ENCODE measurements around the gene KRTAP19-3.

DNA sequence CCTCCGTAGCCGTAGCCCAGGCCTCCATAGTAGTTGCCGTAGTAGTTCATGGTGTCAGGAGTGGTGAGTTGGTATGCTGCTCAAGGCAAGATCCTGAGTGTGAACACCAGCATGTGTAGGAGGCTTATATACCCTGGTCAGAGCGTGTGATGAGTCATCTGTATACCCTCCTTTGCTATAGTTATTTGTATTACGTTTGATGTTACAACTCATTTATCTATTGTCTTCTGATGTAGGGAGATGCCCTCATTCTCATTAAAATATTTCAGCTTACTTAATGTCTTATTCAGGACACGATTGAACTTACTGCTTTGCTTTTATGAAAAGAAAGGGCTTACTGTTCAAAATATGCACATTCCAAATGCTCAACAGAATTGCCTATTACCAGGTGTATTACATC is 10.2 kb upstream of the KRTAP19-3 start, which contains the start of gene KRTAP19-5:
- TF ChIP-seq, protein P1, sequence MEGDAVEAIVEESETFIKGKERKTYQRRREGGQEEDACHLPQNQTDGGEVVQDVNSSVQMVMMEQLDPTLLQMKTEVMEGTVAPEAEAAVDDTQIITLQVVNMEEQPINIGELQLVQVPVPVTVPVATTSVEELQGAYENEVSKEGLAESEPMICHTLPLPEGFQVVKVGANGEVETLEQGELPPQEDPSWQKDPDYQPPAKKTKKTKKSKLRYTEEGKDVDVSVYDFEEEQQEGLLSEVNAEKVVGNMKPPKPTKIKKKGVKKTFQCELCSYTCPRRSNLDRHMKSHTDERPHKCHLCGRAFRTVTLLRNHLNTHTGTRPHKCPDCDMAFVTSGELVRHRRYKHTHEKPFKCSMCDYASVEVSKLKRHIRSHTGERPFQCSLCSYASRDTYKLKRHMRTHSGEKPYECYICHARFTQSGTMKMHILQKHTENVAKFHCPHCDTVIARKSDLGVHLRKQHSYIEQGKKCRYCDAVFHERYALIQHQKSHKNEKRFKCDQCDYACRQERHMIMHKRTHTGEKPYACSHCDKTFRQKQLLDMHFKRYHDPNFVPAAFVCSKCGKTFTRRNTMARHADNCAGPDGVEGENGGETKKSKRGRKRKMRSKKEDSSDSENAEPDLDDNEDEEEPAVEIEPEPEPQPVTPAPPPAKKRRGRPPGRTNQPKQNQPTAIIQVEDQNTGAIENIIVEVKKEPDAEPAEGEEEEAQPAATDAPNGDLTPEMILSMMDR (optimal IDR thresholded peaks at IDR 0.05 in 1 of 3, IDR thresholded peaks at IDR 0.05 in 1 of 3, conservative IDR thresholded peaks at IDR 0.05 in 1 of 3; ENCODE audit: extremely low read depth in 1 of 3, insufficient read depth in 2 of 3, low read length in 3 of 3), result no peak
- TF ChIP-seq EZH2 (IDR thresholded peaks at IDR 0.05; ENCODE audit: low read length), result no peak

All from keratinocyte (primary cell).